ENCODE results near the gene UHRF2.

GRCh38 chr9:6433410-6433809, 20.4 kb downstream of the UHRF2 start:
- TF ChIP-seq EP300 (IDR thresholded peaks at IDR 0.05), result no peak
- TF ChIP-seq CTCF (IDR thresholded peaks at IDR 0.05), result no peak
- TF ChIP-seq POLR2AphosphoS5 (IDR thresholded peaks at IDR 0.05), result no peak
- no peak for TF ChIP-seq POLR2A (IDR thresholded peaks at IDR 0.05)

Data from upper lobe of left lung (tissue), 4 donors.